Suprapubic skin (tissue), 4 donors: ENCODE measurements around the gene ATP2A2. TPM values are rescaled to one million over a fixed set of nuclear protein-coding genes. Genes with fewer than 3 reads are reported as not detected.

Experiments used
- DNase-seq, 2 donors: peaks; one replicate each; pipeline ENCODE4 v3.0.0-alpha.2; 2019; ENCODE audit warnings: low spot score in 2 of 2
- H3K27ac ChIP-seq: fragments of 200-600 bp; sonication (generic); one replicate; pipeline ENCODE4 v1.5.1; 2019
- H3K27me3 ChIP-seq: fragments of 200-600 bp; sonication (generic); one replicate; pipeline ENCODE4 v1.5.1; 2019
- H3K36me3 ChIP-seq: fragments of 200-600 bp; sonication (generic); one replicate; pipeline ENCODE4 v1.5.1; 2019
- H3K4me1 ChIP-seq: fragments of 200-600 bp; sonication (generic); one replicate; pipeline ENCODE4 v1.5.1; 2019
- H3K4me3 ChIP-seq: fragments of 200-600 bp; sonication (generic); one replicate; pipeline ENCODE4 v1.5.1; 2019; ENCODE audit warnings: mild to moderate bottlenecking
- H3K9me3 ChIP-seq: fragments of 200-600 bp; sonication (generic); one replicate; pipeline ENCODE4 v1.5.1; 2019
- CTCF ChIP-seq, 2 donors: fragments of 200-600 bp in 1 of 2; fragments of 450-650 bp in 1 of 2; sonication (generic) in 1 of 2; IDR thresholded peaks; one replicate each; pipeline ENCODE4 v1.5.1; 2016 to 2019; ENCODE audit warnings: antibody characterized with exemption in 2 of 2, mild to moderate bottlenecking in 1 of 2, moderate library complexity in 1 of 2
- EP300 ChIP-seq: sonication (generic); formaldehyde crosslinking; IDR thresholded peaks from one replicate; pipeline ENCODE4 v1.6.1; 2017; ENCODE audit warnings: antibody characterized with exemption
- POLR2A ChIP-seq, 2 donors: fragments of 450-650 bp; IDR thresholded peaks; one replicate each; pipeline ENCODE4 v1.6.1; 2017; ENCODE audit warnings: antibody characterized with exemption in 2 of 2, mild to moderate bottlenecking in 2 of 2, moderate library complexity in 2 of 2
- POLR2AphosphoS5 ChIP-seq, 3 donors: sonication (generic); formaldehyde crosslinking; IDR thresholded peaks; one replicate each; pipeline ENCODE4 v1.6.1; 2017; ENCODE audit warnings: antibody characterized with exemption in 3 of 3
- WGBS: methylation state at CpG from one replicate; pipeline ENCODE4 v1.1.5; 2018; 5-methylcytosine and 5-hydroxymethylcytosine counted together
- total RNA-seq, 4 donors: library from RNA; depleted of rRNA; stranded (reverse); fragments of >200 nt; gene quantifications; one replicate each; pipeline ENCODE4 v1.1.0, GENCODE V29; 2016

Gene ATP2A2
- total RNA-seq, 4 donors from 2014 or later: 95.9 to 138 (median 118) TPM

GRCh38 chr12:110258466-110258865, 22.6 kb upstream of the ATP2A2 start:
- WGBS: 92% methylated on average over 12 of the region's 12 CpGs
- peaks cover 13% of the 10 kb centered on the region for H3K4me1 ChIP-seq
- no peaks in the 10 kb centered on the region for H3K27me3 ChIP-seq
- H3K9me3 ChIP-seq: no peaks in the 10 kb centered on the region
- TF ChIP-seq POLR2AphosphoS5 (IDR thresholded peaks at IDR 0.05): no peak
- no peak for TF ChIP-seq EP300
- TF ChIP-seq POLR2A (IDR thresholded peaks at IDR 0.05): no peak
- TF ChIP-seq CTCF (IDR thresholded peaks at IDR 0.05): no peak
- no peaks in the 10 kb centered on the region for H3K36me3 ChIP-seq
- no peak overlapping the region for H3K4me3 ChIP-seq
- no peak for DNase-seq
- H3K27ac ChIP-seq: no peak overlapping the region

GRCh38 chr12:110262442-110263388, 18.3 kb upstream of the ATP2A2 start:
- no peak for DNase-seq
- Histone ChIP-seq H3K4me1 (peaks cover 24% of the 10 kb centered on the region), H3K4me3 (no peak overlapping the region), H3K9me3 (no peaks in the 10 kb centered on the region), H3K27ac (no peak overlapping the region), H3K36me3 (no peaks in the 10 kb centered on the region), H3K27me3 (no peaks in the 10 kb centered on the region)
- no peak for TF ChIP-seq CTCF (IDR thresholded peaks at IDR 0.05)
- no peak for TF ChIP-seq POLR2AphosphoS5 (IDR thresholded peaks at IDR 0.05)
- TF ChIP-seq POLR2A (IDR thresholded peaks at IDR 0.05): no peak
- TF ChIP-seq EP300: no peak
- WGBS: 54% methylated on average over 17 of the region's 17 CpGs

- H3K27me3 ChIP-seq: no peaks in the 10 kb centered on the region
- H3K4me1 ChIP-seq: peaks cover 48% of the 10 kb centered on the region
- no peak for DNase-seq
- no peaks in the 10 kb centered on the region for H3K36me3 ChIP-seq
- no peak overlapping the region for H3K4me3 ChIP-seq
- H3K9me3 ChIP-seq: no peaks in the 10 kb centered on the region
- WGBS: 70% methylated on average over 5 of the region's 5 CpGs
- TF ChIP-seq POLR2A (IDR thresholded peaks at IDR 0.05): no peak
- TF ChIP-seq POLR2AphosphoS5 (IDR thresholded peaks at IDR 0.05): no peak
- TF ChIP-seq EP300: no peak
- TF ChIP-seq CTCF (IDR thresholded peaks at IDR 0.05): no peak
- peak overlapping the region; percentile 55 for H3K27ac ChIP-seq
These were observed 14.6 kb upstream of the ATP2A2 start for GRCh38 chr12:110266381-110266960.

- Histone ChIP-seq H3K36me3 (no peaks in the 10 kb centered on the region), H3K4me1 (peaks cover 47% of the 10 kb centered on the region), H3K9me3 (no peaks in the 10 kb centered on the region), H3K27me3 (no peaks in the 10 kb centered on the region), H3K27ac (peak overlapping the region; percentile 55), H3K4me3 (no peak overlapping the region)
- TF ChIP-seq EP300 (no peak), POLR2AphosphoS5 (IDR thresholded peaks at IDR 0.05) (peak in 1 of 3 donors; percentile 4)
- peak in 1 of 2 donors; percentile 65 for DNase-seq
- 24% methylated on average over 9 of the region's 9 CpGs for WGBS
These were observed 13.9 kb upstream of the ATP2A2 start for GRCh38 chr12:110266980-110267620.

- TF ChIP-seq EP300 (no peak), POLR2A (IDR thresholded peaks at IDR 0.05) (no peak), POLR2AphosphoS5 (IDR thresholded peaks at IDR 0.05) (no peak), CTCF (IDR thresholded peaks at IDR 0.05) (no peak)
- H3K27me3 ChIP-seq: no peaks in the 10 kb centered on the region
- H3K4me1 ChIP-seq: peaks cover 35% of the 10 kb centered on the region
- no peaks in the 10 kb centered on the region for H3K36me3 ChIP-seq
- no peaks in the 10 kb centered on the region for H3K9me3 ChIP-seq
- WGBS: 38% methylated on average over 8 of the region's 8 CpGs
- DNase-seq: no peak
- H3K27ac ChIP-seq: no peak overlapping the region
- no peak overlapping the region for H3K4me3 ChIP-seq
These were observed 11.4 kb upstream of the ATP2A2 start for GRCh38 chr12:110269622-110270124.
